HEK293 (cell line): ENCODE results near the gene DNAJB4.

Experiments
- CTCF ChIP-seq: fragments of 450-650 bp; formaldehyde crosslinking; IDR thresholded peaks from 2 replicates; pipeline ENCODE4 v1.5.1; 2016; ENCODE audit warnings: missing biosample characterization, missing genetic modification characterization
- HOXA7 ChIP-seq: sonication (generic); formaldehyde crosslinking; IDR thresholded peaks from 2 replicates; pipeline ENCODE4 v1.8.1; 2022; ENCODE audit warnings: missing genetic modification reagents, borderline replicate concordance
- PATZ1 ChIP-seq: fragments of 450-650 bp; formaldehyde crosslinking; IDR thresholded peaks from 2 replicates; pipeline ENCODE4 v1.5.1; 2016; ENCODE audit warnings: missing biosample characterization, missing genetic modification characterization
- SP2 ChIP-seq: fragments of 450-650 bp; formaldehyde crosslinking; IDR thresholded peaks from 2 replicates; pipeline ENCODE4 v1.5.1; 2016; ENCODE audit warnings: missing biosample characterization, missing genetic modification characterization
- SP7 ChIP-seq: fragments of 450-650 bp; formaldehyde crosslinking; IDR thresholded peaks from 2 replicates; pipeline ENCODE4 v1.5.1; 2016; ENCODE audit warnings: missing biosample characterization, missing genetic modification characterization
- YY1 ChIP-seq: fragments of 450-650 bp; formaldehyde crosslinking; IDR thresholded peaks from 2 replicates; pipeline ENCODE4 v1.5.1; 2018; ENCODE audit warnings: missing biosample characterization, missing genetic modification characterization
- ZNF302 ChIP-seq: fragments of 450-650 bp; formaldehyde crosslinking; IDR thresholded peaks from 2 replicates; pipeline ENCODE4 v1.5.1; 2016; ENCODE audit warnings: missing biosample characterization, missing genetic modification characterization, low read depth
- ZNF704 ChIP-seq: fragments of 450-650 bp; formaldehyde crosslinking; IDR thresholded peaks from 2 replicates; pipeline ENCODE4 v1.5.1; 2016; ENCODE audit warnings: missing biosample characterization, missing genetic modification characterization
- TF ChIP-seq, protein P1 (sequence below): fragments of 450-650 bp; formaldehyde crosslinking; IDR thresholded peaks from 2 replicates; pipeline ENCODE4 v1.5.1; 2016; ENCODE audit warnings: missing biosample characterization, missing genetic modification characterization

DNA sequence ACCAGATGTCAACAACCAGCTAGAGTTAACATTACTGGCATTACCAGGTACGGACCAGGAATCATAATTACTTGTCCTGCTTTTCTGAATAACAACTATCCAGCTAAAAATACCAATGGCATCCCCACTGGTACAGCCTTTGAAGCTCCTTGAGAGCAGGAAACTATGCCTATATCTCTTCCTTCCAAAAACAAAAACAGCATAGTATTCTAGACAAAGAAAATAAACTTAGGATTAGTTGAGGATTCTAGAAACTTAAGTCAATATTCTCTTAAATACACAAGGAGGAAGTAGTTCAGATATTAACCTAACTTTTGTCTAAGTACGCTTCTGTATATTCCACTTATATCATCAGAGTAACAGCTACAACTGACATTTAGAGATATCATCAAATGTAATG, 28.8 kb upstream of the DNAJB4 start:
- TF ChIP-seq SP2: no peak
- no peak for TF ChIP-seq HOXA7 (CRISPR knock-in tag)
- TF ChIP-seq CTCF (tag by site-specific recombination): no peak
- no peak for TF ChIP-seq ZNF704 (tag by site-specific recombination)
- TF ChIP-seq YY1 (tag by site-specific recombination): no peak
- TF ChIP-seq SP7: no peak
- TF ChIP-seq, protein P1, sequence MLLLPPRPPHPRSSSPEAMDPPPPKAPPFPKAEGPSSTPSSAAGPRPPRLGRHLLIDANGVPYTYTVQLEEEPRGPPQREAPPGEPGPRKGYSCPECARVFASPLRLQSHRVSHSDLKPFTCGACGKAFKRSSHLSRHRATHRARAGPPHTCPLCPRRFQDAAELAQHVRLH (tag by site-specific recombination): no peak
- TF ChIP-seq PATZ1 (tag by site-specific recombination): no peak
- no peak for TF ChIP-seq ZNF302
